MM.1S (cell line): ENCODE results near the gene DNAH6.

Experiments used
- CTCF ChIP-seq: fragments of 300-600 bp; sonication (generic); IDR thresholded peaks from 2 replicates; pipeline ENCODE4 v1.5.1; 2016; ENCODE audit warnings: antibody characterized with exemption, low read length, mixed read lengths
- EZH2phosphoT487 ChIP-seq: fragments of 300-600 bp; sonication (generic); IDR thresholded peaks from 2 replicates; pipeline ENCODE4 v1.6.1; 2018; ENCODE audit warnings: antibody characterized with exemption, low read length

- TF ChIP-seq CTCF (no peak), EZH2phosphoT487 (no peak)
These were observed 203.1 kb downstream of the DNAH6 start for GRCh38 chr2:84719434-84719833.
